Measurements from ENCODE around the gene NDFIP1.

NDFIP1 gene

DNA sequence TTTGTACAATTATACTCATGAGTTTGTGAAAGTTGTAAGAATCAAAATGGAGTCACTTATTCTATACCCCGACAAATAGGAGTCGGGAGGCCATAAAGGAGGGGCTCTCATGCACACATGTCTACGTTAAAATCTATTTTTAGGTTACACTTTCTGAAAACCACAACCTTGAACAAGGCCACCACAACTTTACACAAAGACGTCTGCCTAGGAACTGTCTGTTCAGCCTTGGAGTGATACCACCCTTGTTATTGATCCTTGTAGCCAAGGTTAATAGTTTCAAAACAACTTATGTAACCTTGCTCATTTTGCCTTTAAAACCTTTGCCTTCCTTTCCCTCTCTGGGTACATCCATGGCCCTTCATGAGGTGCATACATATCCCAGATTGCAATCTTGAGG, 4.1 kb upstream of the NDFIP1 start:
- TF ChIP-seq, protein P1, sequence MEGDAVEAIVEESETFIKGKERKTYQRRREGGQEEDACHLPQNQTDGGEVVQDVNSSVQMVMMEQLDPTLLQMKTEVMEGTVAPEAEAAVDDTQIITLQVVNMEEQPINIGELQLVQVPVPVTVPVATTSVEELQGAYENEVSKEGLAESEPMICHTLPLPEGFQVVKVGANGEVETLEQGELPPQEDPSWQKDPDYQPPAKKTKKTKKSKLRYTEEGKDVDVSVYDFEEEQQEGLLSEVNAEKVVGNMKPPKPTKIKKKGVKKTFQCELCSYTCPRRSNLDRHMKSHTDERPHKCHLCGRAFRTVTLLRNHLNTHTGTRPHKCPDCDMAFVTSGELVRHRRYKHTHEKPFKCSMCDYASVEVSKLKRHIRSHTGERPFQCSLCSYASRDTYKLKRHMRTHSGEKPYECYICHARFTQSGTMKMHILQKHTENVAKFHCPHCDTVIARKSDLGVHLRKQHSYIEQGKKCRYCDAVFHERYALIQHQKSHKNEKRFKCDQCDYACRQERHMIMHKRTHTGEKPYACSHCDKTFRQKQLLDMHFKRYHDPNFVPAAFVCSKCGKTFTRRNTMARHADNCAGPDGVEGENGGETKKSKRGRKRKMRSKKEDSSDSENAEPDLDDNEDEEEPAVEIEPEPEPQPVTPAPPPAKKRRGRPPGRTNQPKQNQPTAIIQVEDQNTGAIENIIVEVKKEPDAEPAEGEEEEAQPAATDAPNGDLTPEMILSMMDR (IDR thresholded peaks at IDR 0.05): no peak

DNA sequence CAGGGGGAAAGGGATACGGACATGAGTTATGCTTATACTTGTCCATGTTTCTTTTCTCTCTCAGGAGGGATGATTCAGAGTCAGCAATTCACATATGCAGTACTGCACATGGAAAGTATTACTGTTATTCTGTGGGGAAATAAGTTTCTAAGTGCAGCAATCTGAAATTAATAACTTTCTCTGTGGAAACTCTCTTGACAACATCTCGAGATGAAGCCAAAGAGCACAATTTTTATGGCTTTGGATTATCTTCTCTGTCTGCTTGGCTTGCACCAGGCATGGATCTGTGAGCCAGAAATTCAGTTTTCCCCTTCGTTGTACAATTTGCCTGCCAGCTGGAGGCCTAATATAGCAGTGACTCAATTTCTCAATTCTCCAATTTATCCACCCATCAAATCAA, 2.5 kb upstream of the NDFIP1 start:
- TF ChIP-seq, protein P1 (IDR thresholded peaks at IDR 0.05): no peak

DNA sequence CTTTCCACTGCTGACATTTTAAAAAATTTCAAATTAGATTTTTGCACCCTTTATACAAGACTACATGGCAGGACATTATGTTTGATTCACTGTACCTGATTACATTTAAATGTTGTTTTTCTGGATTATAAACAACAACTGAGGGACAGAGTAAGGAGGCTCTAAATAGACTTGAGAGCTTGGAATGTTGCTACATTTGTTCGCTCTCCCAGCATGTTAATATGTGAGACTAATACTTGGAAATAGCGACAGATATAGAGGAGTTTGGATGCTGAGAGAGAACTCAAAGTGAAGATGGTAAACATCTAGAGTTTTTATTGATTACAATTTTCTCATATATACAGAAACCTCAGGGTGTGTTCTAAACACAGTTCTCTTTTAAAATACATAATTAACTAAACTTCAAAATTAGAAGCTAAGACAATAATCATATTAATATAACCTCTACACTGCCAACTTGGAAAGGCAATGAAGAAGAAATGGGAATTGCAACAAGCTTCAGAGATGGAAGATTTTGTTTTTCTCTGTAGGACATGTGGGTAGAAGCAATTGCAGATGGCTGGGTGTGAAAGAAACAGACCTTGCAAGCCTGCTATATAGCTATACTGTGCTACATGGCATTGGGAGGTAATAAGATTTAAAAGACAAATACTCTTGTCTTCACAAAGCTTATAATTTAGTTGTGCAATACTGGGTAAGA, 1.4 kb upstream of the NDFIP1 start:
- TF ChIP-seq, protein P1 (IDR thresholded peaks at IDR 0.05): no peak

DNA sequence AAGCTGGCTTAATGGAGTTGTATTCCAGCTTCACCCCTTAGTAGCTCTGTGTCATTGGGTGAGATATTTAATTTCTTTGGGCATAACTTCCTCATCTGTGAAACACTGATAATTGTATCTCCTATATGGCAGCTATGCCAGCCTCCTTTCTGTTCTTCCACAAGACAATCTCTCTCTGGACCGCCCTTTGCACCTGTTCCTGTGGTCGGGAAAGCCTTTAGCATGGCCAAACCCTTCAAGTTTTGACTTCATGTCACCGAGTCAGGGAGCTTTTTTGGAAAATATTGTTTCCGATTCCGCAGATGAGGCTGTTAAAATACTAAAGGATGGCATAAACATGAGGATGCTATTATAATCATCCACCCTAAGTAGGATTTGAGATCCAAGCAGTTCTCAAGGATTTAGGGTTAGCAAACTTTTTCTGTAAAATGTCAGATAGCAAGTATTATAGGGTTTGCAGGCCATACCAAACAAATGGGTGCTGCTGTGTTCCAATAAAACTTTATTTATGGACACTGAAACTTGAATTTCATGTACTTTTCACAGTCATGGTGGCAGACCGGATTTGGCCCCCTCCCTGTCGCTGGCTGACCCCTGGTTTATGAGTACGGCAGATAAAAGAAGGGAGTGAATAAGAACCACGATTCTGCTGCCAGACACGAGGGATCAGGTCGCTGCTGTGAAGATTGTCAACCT, 695 bp upstream of the NDFIP1 start:
- TF ChIP-seq, protein P1 (IDR thresholded peaks at IDR 0.05): no peak

DNA sequence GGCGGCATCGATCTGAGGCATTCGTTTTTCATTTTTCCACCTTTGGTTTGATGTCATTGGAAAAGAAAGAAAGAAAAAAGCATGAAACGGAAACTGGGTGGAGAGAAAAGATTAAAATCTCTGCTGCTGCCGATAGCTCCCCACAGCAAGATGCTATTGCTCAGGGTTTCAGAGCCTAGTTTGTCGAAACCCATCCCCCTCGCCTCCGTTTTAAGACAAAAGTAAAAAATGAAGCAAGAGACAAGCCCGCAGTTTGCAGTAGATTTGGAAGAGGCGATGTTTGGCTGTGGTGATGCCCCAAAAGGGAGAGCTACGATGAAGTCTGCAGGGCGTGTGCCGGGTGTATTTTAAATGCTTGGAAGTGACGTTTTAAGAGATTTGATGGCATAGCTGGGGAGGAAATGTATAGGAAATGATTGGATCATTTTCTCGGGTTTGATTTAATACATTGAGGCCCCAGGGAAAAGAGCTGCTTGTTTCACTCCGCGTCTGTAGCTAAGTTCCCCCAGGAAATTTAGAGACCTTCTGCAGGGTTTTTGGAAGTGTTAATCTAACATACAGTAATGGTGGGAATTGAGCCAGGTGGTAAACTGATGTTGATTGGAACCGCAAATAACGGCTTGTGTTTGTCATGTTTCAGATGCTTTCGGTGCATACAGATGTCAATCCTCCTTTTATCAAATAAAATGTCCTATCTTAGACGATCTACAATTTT, 909 bp downstream of the NDFIP1 start:
- TF ChIP-seq, protein P1 (IDR thresholded peaks at IDR 0.05): no peak

DNA sequence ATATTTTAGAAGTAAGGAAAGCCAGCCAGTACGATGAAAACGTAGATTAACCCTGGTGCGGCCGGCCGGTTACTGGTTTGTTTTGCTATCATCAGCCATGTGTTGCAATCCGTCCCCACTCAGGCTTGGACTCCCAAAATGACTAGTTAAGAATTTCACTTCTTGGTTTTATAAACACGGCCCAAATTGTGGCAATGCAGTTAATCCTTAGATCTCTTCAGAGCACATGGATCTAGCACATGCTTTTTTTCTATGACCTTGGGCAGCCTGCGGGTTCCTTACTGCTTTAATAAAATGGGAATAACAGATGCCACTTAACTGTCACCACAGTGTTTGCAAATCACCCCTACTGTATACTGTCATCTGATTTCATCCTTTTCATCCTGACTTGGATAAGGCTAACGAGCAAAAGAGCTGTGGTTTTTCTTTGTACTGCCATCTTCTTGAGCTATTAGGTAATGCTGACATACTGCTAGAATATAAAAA, 1.5 kb downstream of the NDFIP1 start:
- TF ChIP-seq, protein P1 (IDR thresholded peaks at IDR 0.05): 0 out of 2 replicates have a peak, but pooled peaks have one; percentile 16

DNA sequence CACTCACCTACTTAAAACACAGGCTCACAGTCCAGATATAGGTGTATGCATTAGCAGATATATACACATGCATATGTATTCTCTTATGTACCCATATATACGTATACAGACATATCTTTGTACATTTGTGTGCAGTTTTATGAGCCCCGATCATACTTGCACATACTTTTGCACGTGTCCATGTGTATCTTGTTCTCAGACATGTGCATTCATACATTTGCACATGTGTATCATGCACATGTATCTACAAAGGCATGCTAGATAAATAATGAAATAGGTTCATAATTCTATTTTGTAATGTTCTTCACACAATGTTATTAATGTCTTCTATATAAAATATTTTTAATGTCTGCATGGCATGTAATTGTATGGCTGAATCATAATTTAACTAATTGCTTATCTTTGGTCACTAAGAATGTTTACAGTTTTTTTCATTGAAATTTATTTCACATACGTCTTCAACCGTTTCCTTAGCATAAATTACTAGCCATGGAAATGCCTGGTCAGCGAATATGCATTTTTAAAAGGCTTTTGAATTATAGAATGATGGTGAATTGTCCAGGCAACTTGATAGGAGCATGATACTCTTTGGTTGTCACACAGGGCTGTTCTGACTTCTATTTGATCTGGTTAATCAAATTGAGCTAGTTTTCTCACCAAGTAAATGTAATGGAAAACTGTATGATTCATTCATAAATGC, 2.6 kb downstream of the NDFIP1 start:
- TF ChIP-seq, protein P1 (IDR thresholded peaks at IDR 0.05): no peak
